NCI-H128 (cell line): Measurements from ENCODE around the gene MYO19.
"Not testable (repeated sequence)": the region's sequence is repeated elsewhere in the genome, so short reads cannot be mapped to it uniquely, and the experiment has no call there.

Experiments
- DNase-seq: peaks from one replicate; lab custom pipeline; 2025; ENCODE audit not compliant: unreplicated experiment; lab: John Stamatoyannopoulos, UW

The MYO19 gene

DNA sequence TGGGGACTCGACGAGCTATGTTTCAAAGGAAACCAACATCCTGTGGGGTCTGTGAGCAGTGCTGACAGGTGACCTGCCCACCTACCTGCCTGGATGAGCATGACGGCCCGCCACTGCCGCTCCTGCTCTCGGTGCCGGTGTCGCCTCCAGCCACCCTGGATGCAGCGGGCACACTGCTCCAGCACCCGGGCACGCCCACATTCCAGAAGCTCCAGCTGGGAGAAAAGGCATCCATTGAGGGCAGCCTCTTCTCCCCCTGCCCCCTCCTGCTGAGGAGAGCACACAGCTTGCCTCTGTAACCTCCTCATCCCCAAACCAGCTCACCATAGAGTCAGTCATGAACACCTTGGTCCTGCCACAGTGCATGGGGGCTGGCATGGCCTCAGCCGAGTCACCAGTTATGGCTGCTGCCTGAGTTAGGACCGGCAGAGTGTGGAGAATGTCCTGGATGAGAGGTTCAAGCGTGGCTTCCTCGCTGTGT lies 33.9 kb downstream of the MYO19 start:
- DNase-seq = no peak

DNA sequence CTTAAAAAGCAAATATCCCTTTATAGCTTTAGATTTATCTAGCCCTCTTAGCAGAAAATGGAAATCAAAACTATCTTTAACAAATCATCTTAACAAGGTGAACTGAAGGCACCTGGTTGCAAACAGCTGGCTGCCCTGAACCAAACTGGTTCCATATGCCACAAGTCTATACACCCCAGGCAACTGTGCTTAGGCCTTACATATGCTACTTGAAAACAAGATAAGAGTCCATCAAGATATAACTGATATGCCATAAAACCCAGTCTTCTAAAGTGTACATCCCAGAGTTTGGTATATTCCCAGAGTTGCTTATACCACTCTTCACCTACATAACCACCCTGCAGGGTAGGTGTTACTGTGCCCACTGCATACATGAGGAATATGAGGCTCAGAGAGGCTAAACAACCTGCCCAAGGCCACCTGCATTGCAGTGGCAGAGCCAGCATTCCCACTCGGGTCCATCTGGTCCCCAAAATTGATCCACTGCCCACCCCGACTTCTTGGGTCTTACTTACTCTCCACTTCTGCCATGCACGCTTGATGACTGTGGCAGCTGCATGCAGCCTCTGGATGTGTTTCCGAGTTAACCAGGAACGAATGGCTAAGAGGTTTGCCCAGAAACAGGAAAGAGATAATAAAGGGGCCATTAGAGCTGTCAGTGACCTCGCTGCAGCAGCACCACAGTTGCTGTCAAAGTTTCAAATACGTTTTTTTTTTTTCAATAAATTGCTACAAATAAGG lies 35.9 kb downstream of the MYO19 start:
- DNase-seq = no peak

DNA sequence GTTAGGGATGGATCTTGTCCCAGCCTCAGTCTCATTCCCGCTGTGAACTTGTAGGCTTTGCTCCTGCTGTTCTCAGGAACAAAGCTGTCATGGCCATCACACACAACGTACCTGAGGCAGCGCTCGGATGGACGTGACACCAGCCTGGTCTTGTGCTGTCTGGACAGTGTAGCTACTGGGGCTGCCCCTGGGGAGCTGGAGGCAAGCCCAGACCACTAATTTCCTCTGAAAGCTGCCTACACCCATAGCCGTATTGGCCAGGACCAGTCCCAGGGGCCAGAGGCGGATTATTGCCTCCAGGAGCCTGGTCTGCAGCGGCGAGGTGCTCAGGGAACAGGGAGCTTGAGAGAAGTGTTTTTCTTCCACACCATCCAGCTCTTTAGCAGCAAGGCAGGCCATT lies 36.5 kb downstream of the MYO19 start:
- no peak for DNase-seq

DNA sequence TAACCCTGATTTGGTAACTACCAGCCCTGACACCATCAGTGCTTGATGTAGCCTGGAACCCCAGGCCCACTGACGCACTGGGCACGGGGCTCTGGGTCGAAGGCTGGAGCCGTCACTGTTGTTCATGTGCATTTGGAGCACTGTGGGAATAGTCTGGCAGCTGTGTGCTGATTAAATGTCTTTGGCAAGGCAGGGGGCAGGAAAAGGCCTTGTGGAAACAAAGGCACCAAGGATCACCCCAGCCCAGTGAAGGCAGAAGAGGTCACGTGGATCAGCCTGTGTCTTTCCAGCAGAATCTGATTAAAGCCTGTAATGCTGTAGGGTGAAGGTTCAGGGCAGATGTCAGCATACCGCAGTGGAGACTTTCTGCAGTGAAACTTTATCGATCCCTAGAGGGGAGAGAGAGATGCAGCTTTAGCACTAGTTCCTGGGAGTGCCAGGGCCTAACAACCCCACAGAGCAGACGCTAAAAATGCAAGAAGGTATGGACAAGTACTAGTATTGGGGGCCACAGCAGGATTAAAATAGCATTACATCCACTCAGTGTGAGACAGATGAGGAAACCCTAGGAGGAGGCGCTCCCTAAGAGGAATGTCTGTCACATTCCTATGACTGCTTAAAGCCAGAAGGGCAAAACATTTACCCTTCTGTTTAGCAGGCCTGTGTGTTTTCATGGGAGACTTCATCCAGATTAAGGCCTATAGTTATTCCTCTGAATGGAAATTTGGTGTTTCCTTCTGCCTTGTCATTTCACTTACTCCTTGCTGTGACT lies 38.5 kb downstream of the MYO19 start:
- no peak for DNase-seq

GRCh38 chr17:36495076-36495578 lies 39.5 kb downstream of the MYO19 start:
- no peak for DNase-seq

- no peak for DNase-seq
These were observed 40.0 kb downstream of the MYO19 start for GRCh38 chr17:36494674-36495073.

GRCh38 chr17:36493956-36494355 lies 40.7 kb downstream of the MYO19 start:
- DNase-seq = no peak

DNA sequence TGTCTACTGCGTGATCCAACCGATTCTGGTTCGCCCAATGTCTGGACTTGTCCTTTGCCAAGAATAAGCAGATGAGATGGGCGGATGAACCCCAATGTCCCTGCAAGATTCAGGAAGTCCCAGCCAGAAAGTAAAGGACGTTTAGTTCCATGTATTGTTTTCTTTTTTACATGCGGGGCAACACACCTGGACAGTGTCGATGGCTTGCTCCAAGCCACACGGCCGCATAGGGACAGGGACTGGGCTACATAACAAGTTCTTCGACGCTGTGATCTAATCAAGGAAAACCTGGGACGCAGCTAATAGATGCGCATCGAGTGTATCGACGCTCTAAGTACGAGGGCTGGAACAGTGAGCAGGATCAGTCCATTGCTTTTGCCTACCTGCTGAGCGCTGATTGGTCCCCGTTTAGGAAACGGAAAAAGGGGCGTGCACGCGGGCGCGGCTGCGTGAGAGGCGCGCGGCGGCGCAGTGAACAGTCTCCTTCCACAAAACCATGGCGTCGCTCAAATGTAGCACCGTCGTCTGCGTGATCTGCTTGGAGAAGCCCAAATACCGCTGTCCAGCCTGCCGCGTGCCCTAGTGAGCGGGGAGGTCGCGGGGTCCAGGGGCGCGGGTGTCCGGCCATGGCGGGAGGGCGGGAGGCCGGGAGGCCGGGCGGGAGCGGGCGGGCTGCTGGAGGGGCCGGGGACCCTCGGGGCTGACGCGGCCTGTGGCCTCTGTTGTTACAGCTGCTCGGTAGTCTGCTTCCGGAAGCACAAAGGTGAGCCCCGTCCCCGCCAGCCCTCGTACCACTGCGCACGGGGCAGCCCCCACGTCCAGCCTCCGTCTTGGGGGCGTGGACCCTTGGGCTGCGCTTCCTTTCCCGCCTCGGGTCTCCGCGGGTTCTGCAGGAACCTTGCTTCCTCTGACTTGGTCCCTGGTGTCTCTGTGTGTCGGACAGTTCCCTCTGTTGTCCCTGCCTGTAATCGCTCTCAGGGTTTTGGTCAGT lies 48.2 kb downstream of the MYO19 start, which contains the start of gene ZNHIT3:
Gene ZNHIT3 (plus strand): TSS at position 478 of the 991 bp plus-strand sequence. CDS start 19 bp downstream, at position 497.
- peak; percentile 83 for DNase-seq

- no peak for DNase-seq
These were observed 48.9 kb downstream of the MYO19 start for GRCh38 chr17:36485805-36486203.

DNA sequence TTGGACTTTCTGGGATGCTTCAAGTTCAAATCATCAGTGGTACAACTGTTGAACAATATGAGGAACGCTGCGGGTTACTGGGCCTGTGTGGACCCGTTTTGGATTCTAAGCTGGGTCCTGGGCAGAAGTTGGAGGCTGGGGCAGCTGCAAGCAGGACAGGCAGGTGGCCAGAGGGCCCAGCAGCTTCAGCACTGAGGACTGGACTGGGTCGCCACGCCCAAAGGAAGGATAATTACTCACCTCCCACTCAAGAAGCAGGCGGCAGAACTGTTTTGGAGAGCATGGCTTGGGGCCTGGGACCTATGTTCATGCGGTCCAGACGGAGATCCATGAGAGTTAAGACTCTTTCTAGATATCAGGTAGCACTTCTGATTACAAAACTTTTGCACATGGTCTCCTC lies 49.6 kb downstream of the MYO19 start:
- DNase-seq = no peak

DNA sequence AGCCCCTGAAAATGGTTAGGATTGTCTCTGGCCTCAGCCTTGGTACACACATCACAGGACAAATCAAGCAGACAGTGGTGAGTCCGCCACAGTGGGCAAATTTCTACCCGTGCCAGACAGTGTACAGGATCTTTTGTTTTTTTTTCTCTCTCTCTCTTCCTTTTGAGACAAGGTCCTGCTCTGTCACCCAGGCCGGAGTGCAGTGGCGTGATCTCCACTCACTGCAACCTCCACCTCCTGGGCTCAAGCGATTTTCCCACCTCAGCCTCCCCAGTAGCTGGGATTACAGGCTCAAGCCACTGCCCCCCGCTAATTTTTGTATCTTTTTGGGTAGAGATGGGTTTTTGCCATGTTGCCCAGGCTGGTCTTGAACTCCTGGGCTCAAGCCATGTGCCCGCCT lies 50.6 kb downstream of the MYO19 start:
- DNase-seq = not testable (repeated sequence)

DNA sequence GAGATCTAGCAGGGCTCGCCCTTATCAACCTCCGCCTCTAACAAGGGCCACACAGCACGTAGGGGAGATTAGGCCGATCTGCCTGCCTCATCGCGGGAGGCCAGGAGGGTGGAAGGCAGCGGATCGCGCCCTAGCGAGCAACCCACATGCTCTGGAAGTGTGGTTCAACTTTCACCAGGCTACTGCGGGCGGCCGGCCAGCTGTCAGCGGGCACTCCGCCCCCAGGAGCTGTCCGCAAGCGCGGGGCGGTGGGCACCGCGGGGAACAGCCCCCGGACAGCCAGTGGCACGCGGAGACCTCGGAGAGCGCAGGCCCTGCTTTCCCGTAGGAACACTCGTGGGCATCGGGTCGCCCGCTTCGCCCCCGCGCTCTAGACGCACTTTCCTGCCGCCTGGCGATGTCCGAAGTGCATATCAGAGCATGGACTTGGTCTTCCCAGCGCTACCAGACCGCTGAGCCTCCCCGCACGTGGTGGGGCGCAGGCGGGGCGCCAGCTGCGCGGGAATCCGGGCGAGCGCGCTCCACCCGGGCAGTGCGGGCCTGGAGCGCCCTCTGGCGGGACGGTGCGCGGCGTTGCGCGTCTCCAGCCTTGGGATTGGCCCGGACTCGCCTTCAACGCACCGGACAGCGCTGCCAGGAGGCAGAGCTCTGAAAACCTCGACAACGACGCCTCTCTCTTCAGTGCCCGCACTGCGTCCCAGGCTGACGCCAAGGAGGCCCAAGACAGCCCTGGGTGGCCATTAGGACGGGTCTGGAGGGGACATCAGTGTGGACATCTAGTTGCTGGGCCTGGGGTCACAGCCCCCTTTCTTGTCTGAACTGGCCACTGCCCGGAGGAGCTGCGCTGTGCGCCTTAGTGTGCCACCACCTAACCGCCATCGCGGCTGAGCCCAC lies 51.8 kb downstream of the MYO19 start:
- peak; percentile 12 for DNase-seq

DNA sequence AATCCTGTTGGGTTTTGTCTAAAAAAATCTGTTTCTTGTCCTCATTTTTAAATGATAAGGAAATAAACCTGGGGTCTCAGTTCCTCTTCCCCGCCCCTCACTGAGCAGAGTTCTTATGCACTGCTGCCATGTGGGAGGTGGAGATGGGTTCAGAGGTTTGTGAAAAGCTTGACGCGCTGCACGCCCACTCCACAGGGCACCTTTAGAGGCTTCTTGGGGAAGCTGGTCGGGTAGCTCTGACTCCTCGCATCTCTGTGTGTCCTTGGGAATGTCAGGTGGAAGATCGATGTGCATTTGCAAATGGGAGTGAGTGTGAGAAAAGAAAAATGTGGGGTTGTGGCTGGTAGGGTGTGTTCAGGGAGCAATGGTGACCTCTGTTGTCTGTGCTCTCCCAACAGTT lies 52.8 kb downstream of the MYO19 start:
- DNase-seq = no peak

DNA sequence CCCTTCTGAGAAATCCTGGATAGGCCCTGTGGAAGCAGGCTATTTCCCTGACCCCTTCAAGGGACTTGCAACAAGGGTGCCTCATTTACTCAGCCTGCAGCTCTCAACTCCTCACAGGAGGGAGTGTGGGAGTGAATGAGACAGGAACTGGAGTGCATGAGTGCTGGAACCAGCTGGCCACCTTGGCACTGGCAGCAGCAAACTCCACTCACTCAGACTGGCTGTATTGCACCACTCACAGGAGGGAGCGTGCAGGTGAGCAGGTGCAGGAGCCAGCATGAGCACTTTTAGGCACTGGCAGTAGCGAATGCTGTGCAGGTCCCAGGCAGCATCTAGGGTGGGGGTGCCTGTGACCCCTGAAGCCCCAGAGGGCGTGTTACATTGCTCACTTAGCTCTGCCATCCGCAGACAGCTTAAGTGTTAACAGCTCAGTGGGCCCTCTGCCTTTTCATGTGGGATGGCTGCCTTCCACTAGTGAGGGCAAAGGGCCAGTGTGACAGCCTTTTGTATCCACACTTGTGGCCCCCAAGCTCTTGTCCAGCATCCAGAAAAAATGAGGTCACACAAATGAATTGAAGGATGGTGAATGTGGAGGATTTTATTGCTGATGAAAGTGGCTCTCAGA lies 59.2 kb downstream of the MYO19 start:
- DNase-seq = peak; percentile 22

- DNase-seq = no peak
These were observed 60.1 kb downstream of the MYO19 start for GRCh38 chr17:36474571-36474970.

GRCh38 chr17:36470499-36470898 lies 64.2 kb downstream of the MYO19 start:
- DNase-seq = no peak

GRCh38 chr17:36469733-36470132 lies 64.9 kb downstream of the MYO19 start:
- DNase-seq = no peak

GRCh38 chr17:36468903-36469635 lies 65.6 kb downstream of the MYO19 start:
- DNase-seq = no peak

DNA sequence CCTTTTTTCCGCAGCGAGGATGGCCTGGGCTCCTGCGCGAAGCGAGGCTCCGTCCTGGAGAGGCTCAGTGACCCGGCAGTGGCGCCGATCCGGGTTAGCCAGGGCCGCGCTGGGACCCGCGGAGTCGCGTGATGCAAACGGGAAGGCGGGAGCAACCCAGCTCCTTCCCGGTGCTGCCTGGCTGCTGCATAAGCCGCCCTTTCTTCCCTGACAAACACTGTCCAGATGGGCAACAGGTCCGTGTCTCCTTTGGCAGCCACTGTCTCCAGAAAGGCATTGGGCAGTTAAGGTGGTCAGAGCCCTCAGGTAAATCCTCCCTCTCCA lies 69.9 kb downstream of the MYO19 start:
- DNase-seq = no peak
